Esophagus squamous epithelium (tissue), 5 donors: ENCODE results near the gene PTPRJ. TPM values are rescaled to one million over a fixed set of nuclear protein-coding genes. Genes with fewer than 3 reads are reported as not detected.

ENCODE experiments used
- DNase-seq: peaks from one replicate; lab custom pipeline; 2025; lab: John Stamatoyannopoulos, UW
- H3K27ac ChIP-seq, 4 donors: fragments of 200-600 bp; sonication (generic); one replicate each; pipeline ENCODE4 v1.5.1; 2016 to 2019; ENCODE audit warnings: mild to moderate bottlenecking in 1 of 4
- H3K27me3 ChIP-seq, 4 donors: fragments of 200-600 bp; sonication (generic); 1 replicate in 3 of 4; 2 replicates in 1 of 4; pipeline versions ENCODE4 v1.5.1 to v1.6.0; 2017 to 2021; ENCODE audit warnings: antibody characterized with exemption in 1 of 4
- H3K36me3 ChIP-seq, 3 donors: fragments of 200-600 bp; sonication (generic); one replicate each; pipeline ENCODE4 v1.5.1; 2016 to 2019
- H3K4me1 ChIP-seq, 3 donors: fragments of 200-600 bp; sonication (generic); one replicate each; pipeline ENCODE4 v1.5.1; 2017 to 2019
- H3K4me3 ChIP-seq, 4 donors: fragments of 200-600 bp; sonication (generic); 1 replicate in 3 of 4; 2 replicates in 1 of 4; pipeline ENCODE4 v1.5.1; 2016 to 2019; ENCODE audit warnings: mild to moderate bottlenecking in 2 of 4, moderate library complexity in 1 of 4
- H3K9me3 ChIP-seq, 3 donors: fragments of 200-600 bp; sonication (generic); one replicate each; pipeline ENCODE4 v1.5.1; 2016 to 2019
- POLR2A ChIP-seq, 4 donors: fragments of 450-650 bp; IDR thresholded peaks; one replicate each; pipeline ENCODE4 v1.6.1; 2017; ENCODE audit warnings: antibody characterized with exemption in 4 of 4, mild to moderate bottlenecking in 4 of 4, moderate library complexity in 3 of 4
- WGBS, 2 donors: methylation state at CpG; one replicate each; pipeline ENCODE4 v1.1.5; 2018; 5-methylcytosine and 5-hydroxymethylcytosine counted together
- intact Hi-C: fragments of 100-400 bp; cut with DNase I; formaldehyde crosslinking; loops from one replicate; pipeline ENCODE4 v1.15.0; 2022
- total RNA-seq, 4 donors: library from RNA; depleted of rRNA; stranded (reverse); fragments of >200 nt; gene quantifications; one replicate each; pipeline ENCODE4 v1.1.0, GENCODE V29; 2016
- TF ChIP-seq, protein P1 (sequence below), 6 experiments: fragments of 450-650 bp in 4 of 6; fragments of 200-600 bp in 2 of 6; sonication (generic) in 2 of 6; IDR thresholded peaks; one replicate each; pipeline ENCODE4 v1.5.1; 2016 to 2019; ENCODE audit warnings: antibody characterized with exemption in 6 of 6, mild to moderate bottlenecking in 4 of 6, moderate library complexity in 4 of 6
- donor health status: DM: yes; HTN: yes; CAD: no.

The PTPRJ gene
- total RNA-seq, 4 donors from 2014 or later = 1.7 to 11.6 (median 3.4) TPM

DNA sequence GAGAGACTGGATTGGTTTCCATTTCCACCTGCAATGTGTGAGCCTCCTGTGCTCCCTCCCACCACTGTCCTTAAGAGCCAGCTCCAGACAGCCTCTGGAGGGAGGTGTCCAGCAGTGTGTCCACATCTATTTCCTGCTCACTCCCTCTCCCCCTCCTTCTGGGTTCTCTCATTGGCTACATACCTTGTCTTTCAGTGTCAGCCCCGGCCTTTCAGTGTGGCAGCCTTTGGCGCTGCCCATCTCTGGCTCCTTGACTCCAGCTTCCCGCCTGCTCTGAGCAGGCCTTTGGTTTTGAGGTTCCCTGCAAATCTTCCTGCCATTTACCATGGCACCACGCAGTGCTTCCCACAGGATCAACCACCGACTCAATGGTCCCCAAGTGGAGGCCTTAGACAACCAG, 19.0 kb upstream of the PTPRJ start:
- H3K4me1 ChIP-seq = peaks cover 0 to 2% (median 0%) of the 10 kb centered on the region in 3 donors
- TF ChIP-seq, protein P1, sequence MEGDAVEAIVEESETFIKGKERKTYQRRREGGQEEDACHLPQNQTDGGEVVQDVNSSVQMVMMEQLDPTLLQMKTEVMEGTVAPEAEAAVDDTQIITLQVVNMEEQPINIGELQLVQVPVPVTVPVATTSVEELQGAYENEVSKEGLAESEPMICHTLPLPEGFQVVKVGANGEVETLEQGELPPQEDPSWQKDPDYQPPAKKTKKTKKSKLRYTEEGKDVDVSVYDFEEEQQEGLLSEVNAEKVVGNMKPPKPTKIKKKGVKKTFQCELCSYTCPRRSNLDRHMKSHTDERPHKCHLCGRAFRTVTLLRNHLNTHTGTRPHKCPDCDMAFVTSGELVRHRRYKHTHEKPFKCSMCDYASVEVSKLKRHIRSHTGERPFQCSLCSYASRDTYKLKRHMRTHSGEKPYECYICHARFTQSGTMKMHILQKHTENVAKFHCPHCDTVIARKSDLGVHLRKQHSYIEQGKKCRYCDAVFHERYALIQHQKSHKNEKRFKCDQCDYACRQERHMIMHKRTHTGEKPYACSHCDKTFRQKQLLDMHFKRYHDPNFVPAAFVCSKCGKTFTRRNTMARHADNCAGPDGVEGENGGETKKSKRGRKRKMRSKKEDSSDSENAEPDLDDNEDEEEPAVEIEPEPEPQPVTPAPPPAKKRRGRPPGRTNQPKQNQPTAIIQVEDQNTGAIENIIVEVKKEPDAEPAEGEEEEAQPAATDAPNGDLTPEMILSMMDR (IDR thresholded peaks at IDR 0.05) = no peak
- TF ChIP-seq POLR2A (IDR thresholded peaks at IDR 0.05) = no peak

DNA sequence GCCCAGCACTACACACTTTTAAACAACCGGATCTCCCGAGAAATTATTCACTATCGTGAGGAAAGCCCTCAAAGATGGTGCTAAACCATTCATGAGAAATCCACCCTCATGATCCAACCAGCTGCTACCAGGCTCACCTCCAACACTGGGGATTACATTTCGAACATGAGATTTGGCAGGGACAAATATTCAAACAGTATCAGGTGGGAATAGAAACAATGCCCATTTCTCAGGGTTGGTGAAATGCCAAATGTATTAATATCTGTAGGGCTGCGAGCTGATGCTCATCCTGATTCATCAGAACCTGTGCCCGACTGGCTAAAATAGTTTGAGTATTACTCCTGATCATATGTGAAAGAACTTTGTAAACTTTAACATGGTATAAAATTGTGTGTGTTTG, 15.8 kb upstream of the PTPRJ start:
- Histone ChIP-seq H3K4me1 (peaks cover 0 to 4% (median 0%) of the 10 kb centered on the region in 3 donors), H3K36me3 (no peaks in the 10 kb centered on the region), H3K27ac (no peak overlapping the region), H3K4me3 (no peak overlapping the region), H3K9me3 (no peaks in the 10 kb centered on the region), H3K27me3 (no peaks in the 10 kb centered on the region)
- no peak for DNase-seq
- 36 to 59% methylated on average over 6 of the region's 6 CpGs for WGBS, 2 donors
- no peak for TF ChIP-seq POLR2A (IDR thresholded peaks at IDR 0.05)
- TF ChIP-seq, protein P1 (IDR thresholded peaks at IDR 0.05) = no peak
- intact Hi-C loops = no loop called here

More for the DNA sequence above, 19.0 kb upstream of the PTPRJ start:
- Histone ChIP-seq H3K36me3 (no peaks in the 10 kb centered on the region), H3K27me3 (no peaks in the 10 kb centered on the region), H3K27ac (no peak overlapping the region), H3K4me3 (no peak overlapping the region), H3K9me3 (no peaks in the 10 kb centered on the region)
- intact Hi-C loops = no loop called here
- DNase-seq = no peak
- WGBS, 2 donors = 95 to 97% methylated on average over 4 to 5 of the region's 5 CpGs

DNA sequence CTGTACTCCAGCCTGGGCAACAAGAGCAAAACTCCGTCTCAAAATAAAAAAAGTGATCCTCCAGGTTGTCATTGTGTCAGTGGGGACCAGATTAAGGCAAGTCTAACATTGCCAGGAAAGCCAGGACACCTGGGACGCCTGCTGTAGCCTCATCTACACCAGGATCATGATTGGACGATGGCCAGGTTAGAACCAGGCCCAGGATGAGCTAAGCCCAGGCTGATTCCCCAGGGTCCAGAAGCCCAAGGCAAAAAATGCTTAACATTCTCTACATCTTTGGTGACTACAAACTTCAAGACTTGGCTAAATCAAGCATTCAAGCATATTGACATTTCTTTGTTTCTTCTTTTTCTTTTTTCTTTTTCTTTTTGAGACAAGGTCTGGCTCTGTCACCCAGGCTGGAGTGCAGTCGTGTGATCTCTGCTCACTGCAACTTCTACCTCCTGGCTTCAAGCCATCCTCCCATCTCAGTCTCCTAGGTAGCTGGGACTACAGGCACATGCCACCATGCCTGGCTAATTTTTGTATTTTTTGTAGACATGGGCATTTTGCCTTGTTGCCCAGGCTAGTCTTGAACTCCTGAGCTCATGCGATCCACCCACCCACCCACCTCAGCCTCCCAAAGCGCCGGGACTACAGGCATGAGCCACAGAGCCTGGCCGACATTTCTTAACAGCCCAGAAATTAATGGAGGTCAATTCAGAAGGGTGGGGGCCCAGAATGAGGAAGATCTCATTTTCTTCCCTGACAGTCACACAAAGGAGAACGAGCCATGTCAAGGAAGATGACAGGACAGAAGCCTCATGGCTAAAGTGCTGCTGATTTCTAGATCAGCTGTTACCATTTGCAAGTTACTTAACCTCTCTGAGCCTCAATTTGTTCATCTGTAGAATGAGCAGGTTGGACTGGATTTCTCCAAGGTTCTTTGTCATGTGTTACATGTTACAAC, 12.5 kb upstream of the PTPRJ start:
- H3K27me3 ChIP-seq = no peaks in the 10 kb centered on the region
- no peaks in the 10 kb centered on the region for H3K36me3 ChIP-seq
- peaks cover 0 to 4% (median 0%) of the 10 kb centered on the region in 3 donors for H3K4me1 ChIP-seq
- no peak for DNase-seq
- intact Hi-C loops = no loop called here
- H3K9me3 ChIP-seq = no peaks in the 10 kb centered on the region
- WGBS, 2 donors = 78 to 79% methylated on average over 5 to 6 of the region's 9 CpGs
- H3K4me3 ChIP-seq = no peak overlapping the region
- no peak for TF ChIP-seq POLR2A (IDR thresholded peaks at IDR 0.05)
- TF ChIP-seq, protein P1 (IDR thresholded peaks at IDR 0.05) = no peak
- no peak overlapping the region for H3K27ac ChIP-seq

DNA sequence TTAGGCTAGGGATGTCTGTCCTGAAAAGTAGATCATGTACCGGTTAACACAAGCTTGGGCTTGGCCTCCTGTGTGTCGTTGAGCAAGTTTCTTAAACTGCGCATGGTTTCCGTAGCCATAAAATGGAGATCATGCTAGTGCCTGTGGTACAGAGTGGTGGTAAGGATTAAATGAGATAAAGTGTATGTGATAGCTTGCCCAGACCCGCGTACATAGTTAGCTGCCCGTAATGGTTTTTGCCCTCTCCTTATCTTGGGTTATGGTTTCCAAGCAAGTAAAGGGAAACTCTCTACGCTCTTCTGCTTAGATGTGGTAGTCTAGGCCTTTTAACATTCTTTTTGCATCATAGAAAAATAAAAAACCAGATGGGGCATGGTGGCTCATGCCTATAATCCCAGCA, 11.0 kb upstream of the PTPRJ start:
- H3K27ac ChIP-seq = no peak overlapping the region
- intact Hi-C loops = no loop called here
- no peaks in the 10 kb centered on the region for H3K36me3 ChIP-seq
- DNase-seq = no peak
- H3K9me3 ChIP-seq = no peaks in the 10 kb centered on the region
- TF ChIP-seq, protein P1 (IDR thresholded peaks at IDR 0.05) = no peak
- no peak for TF ChIP-seq POLR2A (IDR thresholded peaks at IDR 0.05)
- no peaks in the 10 kb centered on the region for H3K27me3 ChIP-seq
- WGBS, 2 donors = 41 to 68% methylated on average over 7 to 8 of the region's 8 CpGs
- peaks cover 0 to 13% (median 0%) of the 10 kb centered on the region in 3 donors for H3K4me1 ChIP-seq
- H3K4me3 ChIP-seq = no peak overlapping the region

DNA sequence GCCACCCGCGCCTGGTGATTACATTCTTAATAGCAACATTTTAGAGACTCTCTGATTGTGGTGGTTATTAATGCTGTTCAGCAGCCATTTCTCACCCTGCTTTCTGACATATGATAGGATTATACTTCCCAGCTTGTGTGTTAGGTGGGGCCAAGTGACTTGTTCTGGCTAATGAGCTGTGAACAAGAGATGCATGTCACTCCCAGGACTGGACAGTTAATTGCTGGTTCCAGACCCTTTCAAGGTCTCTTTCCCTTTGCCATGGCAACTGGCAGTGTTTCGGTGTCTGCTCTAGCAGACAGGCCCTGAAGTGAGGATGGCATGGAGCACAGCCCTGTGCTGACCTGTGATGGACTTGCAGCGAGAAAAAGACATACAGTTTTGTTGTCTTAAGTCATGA, 8.9 kb upstream of the PTPRJ start:
- TF ChIP-seq, protein P1 (IDR thresholded peaks at IDR 0.05) = no peak
- TF ChIP-seq POLR2A (IDR thresholded peaks at IDR 0.05) = no peak
- H3K4me1 ChIP-seq = peaks cover 0 to 14% (median 0%) of the 10 kb centered on the region in 3 donors

More for the DNA sequence above, 8.9 kb upstream of the PTPRJ start:
- Histone ChIP-seq H3K36me3 (no peaks in the 10 kb centered on the region), H3K27me3 (no peaks in the 10 kb centered on the region), H3K27ac (no peak overlapping the region), H3K9me3 (no peaks in the 10 kb centered on the region), H3K4me3 (no peak overlapping the region)
- 83 to 91% methylated on average over 2 to 4 of the region's 4 CpGs for WGBS, 2 donors
- no peak for DNase-seq
- intact Hi-C loops = no loop called here
